Activated CD4-positive, alpha-beta T cell treated with anti-CD3 and anti-CD28 coated beads, Interleukin-2, Interleukin-4, amounts not matched to agents 100 ng/mL and 50 ng/mL, durations not matched to agents 16 hours and 8 hours (primary cell): ENCODE data around the gene VPS41.
"Not testable (repeated sequence)": the region's sequence is repeated elsewhere in the genome, so short reads cannot be mapped to it uniquely, and the experiment has no call there.

Experiments
- DNase-seq: peaks from one replicate; pipeline ENCODE4 v3.0.0-alpha.2; 2020; ENCODE audit warnings: low spot score

Gene VPS41

GRCh38 chr7:38908759-38909335 is at the start of gene VPS41:
TSS of gene VPS41 (minus strand) at chr7:38909191. CDS start at chr7:38909174, 17 bp downstream.
- peak; percentile 88 for DNase-seq

DNA sequence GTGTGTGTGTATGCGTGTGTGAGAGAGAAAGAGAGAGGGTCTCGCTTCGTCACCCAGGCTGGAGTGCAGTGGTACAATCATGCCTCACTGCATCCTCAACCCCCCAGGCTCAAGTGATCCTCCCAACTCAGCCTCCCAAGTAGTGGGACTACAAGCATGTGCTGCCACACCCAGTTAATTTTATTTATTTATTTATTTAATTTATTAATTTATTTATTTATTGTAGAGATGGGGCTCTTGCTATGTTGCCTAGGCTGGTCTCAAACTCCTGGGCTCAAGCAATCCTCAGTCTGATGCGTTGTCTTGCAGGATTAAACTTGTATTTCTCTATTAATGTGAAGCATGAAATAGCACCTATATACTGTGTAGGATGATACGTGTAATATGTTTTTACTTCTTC is 46.9 kb upstream of the VPS41 start:
- DNase-seq = no peak

DNA sequence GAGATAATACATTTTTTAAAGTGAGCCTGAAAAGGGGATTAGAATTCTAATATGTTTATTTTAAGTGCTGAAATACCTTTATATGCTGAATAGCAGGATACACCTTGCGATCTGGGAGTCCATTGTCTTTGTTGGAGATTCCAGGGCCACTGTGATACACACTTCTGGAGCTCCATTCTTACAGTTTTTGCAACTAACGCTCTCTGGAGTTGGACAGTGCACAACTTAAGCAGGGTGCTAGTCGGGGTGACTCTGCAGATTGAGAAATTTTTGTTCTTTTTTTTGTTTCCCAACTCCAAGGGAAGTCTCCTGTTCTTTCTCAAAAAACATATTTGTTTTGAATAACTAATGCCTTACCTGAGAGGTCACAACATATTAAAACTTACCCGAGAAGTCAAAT is 45.0 kb upstream of the VPS41 start:
- DNase-seq = no peak

DNA sequence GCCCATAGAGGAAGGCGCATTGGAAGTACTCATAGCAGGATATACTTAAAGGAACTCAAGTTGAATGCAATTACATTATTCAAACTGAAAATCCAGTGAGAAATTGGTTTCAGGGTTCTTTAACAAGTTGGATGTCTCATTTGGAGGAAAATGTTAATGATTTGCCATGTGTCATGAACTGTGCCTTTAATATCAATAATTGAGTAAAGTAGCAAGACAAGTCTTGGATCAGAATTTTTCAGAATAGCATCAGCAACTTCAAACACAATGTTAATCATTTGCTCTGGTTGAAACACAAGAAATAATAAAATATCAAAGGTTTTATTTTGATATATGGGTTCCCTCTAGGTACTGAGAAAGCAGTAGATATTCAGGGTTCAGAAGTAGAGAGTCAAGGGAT is 44.2 kb upstream of the VPS41 start:
- DNase-seq = no peak

DNA sequence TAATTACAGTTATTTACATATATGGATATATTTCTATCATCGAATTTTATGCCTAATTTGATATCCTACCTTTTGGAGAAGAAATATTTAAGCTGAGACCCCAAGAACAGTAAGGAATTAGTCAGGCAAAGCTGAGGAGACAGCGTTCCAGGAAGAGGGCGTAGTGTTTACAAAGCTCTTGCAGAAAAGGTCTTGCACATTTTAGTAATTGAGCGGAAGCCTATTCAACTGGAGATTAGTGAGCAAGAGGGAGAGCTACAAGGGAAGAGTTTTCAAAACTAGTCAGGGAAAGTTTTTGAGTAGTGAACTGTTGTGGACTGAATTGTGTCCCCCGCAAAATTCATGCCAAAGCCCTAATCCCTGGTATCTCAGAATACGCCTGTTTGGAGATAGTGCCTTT is 42.2 kb upstream of the VPS41 start:
- no peak for DNase-seq

GRCh38 chr7:38950309-38950708 is 41.3 kb upstream of the VPS41 start:
- DNase-seq = no peak

DNA sequence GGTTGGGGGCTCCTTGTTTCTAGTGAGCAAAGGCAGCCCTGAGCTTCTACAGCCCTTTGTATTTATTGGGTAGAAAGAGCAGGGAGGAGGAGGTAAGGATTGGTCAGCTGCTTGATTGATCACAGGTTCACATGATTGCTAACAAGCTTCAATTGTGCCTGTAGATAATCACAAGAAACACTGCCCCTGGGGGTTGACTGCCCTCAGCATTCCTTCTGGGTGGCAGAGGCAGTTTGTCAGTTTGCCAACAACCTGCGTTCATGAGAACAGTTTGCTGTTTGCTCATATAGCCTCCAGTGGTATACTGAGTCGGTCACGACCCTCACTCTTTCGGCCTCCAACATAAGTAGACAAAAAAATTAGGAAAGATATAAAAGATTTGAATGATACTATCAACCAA is 38.5 kb upstream of the VPS41 start:
- not testable (repeated sequence) for DNase-seq

DNA sequence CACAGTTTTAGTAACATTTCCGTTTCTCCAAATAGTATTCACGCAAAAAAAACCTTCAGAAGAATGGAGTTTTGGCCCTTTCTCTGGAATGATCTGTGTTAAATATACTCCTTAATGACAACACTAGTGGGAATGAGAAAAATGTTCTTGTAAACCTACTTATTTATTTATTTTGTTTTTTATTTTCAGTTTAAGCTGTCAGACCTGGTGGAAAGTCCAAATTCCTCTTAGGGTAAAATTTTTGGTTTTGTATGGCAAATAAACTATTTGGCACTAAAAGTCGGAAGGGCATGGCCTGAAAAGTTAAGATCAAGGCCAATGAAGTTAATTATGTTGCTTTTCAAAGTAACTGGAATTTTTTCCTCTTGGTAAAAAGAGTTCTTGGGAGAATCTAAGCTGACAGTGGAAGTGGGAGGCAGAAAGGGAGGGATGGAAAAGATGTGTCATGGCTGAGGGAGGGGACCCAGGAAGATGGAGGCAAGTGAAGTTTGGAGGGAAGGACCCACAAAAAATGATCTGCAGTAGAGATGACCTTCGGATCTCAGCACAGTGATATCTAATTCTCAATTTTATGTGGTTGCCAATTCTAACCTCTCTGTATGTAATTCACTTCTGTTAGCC is 33.5 kb upstream of the VPS41 start:
- DNase-seq = no peak

DNA sequence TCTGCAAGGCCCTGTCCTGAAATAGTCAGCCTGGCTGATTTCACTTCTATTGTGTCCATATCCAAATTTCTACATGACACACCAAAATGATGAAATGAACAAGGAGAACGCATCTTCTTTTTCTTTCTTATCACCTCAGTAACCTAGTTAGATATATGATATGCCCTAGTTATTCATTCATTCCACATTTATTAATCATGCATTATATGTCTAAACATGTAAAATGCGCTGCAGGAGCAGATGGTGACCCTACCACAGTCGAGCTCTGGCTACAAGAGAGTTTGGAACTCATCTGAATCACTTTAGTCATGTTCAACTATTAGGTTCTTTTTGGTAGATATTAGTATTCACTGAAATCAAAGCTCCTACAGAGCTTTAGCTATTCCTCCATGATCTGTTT is 31.8 kb upstream of the VPS41 start:
- DNase-seq = no peak

GRCh38 chr7:38938589-38938988 is 29.6 kb upstream of the VPS41 start:
- DNase-seq = no peak

DNA sequence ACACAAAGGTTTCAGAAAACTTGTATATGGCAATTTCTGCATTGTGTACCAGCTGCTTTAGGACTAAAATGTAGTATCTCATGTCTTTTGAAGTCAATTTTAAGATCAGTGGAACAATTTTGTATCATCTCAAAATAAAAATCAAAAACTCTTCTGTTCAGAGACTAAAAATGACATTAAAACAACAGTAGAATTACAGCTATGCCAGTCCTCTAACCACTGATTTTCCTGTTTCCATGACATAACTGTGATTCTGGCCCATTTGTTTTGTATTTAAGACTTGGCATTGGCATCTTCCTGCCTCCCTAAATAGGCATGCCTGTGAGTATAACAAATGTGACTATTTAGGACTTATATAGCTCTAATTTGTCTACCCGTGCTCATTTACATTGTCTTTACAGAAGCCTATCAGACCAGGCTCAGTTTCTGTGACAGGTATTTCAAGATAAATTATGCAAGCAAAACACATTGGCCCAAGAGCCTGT is 29.1 kb upstream of the VPS41 start:
- no peak for DNase-seq

GRCh38 chr7:38936641-38937040 is 27.6 kb upstream of the VPS41 start:
- no peak for DNase-seq

- no peak for DNase-seq
These were observed 25.5 kb upstream of the VPS41 start for GRCh38 chr7:38934536-38934935.

GRCh38 chr7:38934051-38934450 is 25.1 kb upstream of the VPS41 start:
- DNase-seq = no peak

DNA sequence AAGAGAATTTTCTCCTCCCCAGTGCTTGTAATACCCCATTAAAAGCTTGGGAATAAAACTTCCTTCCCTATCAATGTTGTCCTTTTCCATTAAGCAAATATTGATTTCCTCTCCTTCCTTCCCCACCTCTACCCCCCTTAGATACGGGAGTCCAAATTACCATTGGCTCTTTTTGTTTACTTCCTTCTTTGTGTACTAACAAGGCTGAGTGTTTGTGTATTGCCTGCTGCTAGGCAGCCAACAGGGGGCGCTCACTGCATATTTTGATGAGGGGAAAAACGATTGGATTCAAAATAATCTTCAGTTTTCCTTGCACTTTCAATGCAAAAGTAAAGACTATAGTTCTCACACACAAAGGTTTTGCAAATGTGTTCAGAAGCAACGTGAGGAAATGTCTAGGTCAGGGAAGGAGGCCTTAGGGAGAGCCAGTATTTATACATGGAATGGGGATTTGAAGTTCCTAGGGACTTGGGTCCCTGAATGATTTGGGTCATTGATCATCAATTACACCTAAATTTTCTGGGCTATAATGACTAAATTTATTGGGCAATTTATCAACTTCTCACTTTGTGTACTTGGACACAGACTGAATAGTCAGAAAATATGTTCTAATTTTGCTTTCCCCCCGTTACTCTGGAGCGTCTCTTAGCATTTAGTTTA is 23.6 kb upstream of the VPS41 start:
- peak; percentile 63 for DNase-seq

- DNase-seq = no peak
These were observed 20.6 kb upstream of the VPS41 start for GRCh38 chr7:38929460-38930171.

DNA sequence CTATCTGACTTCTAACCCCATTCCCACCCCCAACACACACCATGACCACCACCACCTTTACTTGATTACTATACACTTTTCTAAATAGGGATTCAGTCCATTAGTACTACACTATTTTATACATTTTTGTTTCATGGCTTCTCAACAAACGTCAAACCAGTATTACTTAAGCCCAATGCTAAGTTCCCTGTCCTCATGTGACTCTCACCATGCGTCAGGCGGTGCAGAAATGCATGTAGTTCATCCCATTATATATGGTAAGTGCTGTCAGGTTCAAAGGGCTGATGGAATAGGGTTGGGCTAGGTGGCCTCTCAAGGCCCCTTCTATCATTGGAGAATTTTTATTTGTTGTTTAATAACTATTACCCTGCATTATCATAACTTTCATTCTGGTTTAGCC is 19.5 kb upstream of the VPS41 start:
- no peak for DNase-seq

DNA sequence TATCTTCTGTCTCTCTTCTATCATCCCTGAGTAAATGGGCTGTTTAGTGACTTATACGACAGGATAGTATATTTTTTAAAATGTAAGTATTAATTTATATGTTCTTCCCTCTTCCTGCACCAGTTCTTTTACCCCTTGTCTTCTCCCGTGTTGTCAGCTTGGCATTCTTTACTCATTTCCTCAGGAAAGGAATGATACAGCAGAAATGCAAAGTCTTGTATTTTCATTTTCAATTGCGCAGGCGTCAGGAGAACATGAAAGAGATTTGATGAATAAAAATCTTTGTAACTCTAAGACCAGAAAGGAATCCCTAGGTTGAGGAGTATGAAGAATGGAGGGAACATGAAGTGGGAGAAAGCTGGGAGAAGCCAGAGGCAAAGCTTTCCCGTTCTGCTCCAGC is 18.8 kb upstream of the VPS41 start:
- no peak for DNase-seq

GRCh38 chr7:38920731-38921130 is 11.7 kb upstream of the VPS41 start:
- DNase-seq = no peak

GRCh38 chr7:38916396-38916795 is 7.4 kb upstream of the VPS41 start:
- DNase-seq = no peak

DNA sequence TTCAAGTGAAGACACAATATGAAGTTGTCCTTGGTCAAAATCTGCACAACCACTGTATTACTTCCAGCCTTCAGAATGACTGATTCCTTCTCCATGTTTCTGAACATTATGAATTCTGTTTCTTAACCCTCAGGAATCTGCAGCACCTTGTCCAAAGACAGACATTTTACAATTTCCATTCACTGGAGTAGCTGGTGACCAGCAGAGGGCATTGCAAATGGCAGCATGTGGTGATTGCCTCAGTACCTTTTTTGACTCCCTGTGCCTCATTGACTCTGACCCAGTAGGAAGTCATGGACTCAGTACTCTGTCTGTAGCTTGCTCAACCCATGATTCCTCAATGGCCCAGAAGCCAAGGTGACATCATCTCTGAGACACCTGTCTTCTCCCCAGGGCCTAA is 879 bp upstream of the VPS41 start:
- DNase-seq = no peak

GRCh38 chr7:38907766-38908165 is 1.2 kb downstream of the VPS41 start:
- DNase-seq = no peak

DNA sequence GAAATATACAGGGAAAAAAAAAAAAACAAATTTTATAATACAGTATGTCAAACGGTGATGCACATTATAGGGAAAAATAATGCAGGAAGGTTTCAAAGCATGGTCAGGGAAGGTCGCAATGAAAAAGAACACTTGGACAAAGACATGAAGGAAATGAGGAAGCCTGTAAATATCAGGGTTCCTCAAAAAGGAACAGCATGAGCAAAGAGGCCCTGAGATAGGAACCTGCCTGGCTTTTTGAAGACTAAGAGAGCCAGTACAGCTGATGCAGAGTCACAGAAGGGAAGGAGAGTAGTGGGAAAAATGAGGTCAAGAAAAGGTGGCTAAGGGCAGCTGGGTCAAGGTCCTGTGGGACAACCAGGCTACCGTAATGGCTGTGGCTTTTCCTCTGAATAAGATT is 1.9 kb downstream of the VPS41 start:
- DNase-seq = no peak
